Measurements from ENCODE around the gene TFF1.

The TFF1 gene

GRCh38 chr21:42340187-42341050 lies 25.9 kb downstream of the TFF1 start:
- DNase-seq: no peak

- DNase-seq: no peak
These were observed 27.3 kb downstream of the TFF1 start for GRCh38 chr21:42338729-42339715.

GRCh38 chr21:42337830-42338728 lies 28.3 kb downstream of the TFF1 start:
- peak; percentile 63 to 84 for DNase-seq

- DNase-seq: no peak
These were observed 29.1 kb downstream of the TFF1 start for GRCh38 chr21:42337276-42337675.

- no peak for DNase-seq
These were observed 30.3 kb downstream of the TFF1 start for GRCh38 chr21:42336054-42336453.

GRCh38 chr21:42332557-42333317 lies 33.6 kb downstream of the TFF1 start:
- no peak for DNase-seq

- DNase-seq: no peak
These were observed 34.7 kb downstream of the TFF1 start for GRCh38 chr21:42331660-42332059.

- DNase-seq: no peak
These were observed 35.7 kb downstream of the TFF1 start for GRCh38 chr21:42330380-42331371.

GRCh38 chr21:42324896-42325295 lies 41.4 kb downstream of the TFF1 start:
- DNase-seq: no peak

GRCh38 chr21:42321845-42322244 lies 44.5 kb downstream of the TFF1 start:
- DNase-seq: no peak

- no peak for DNase-seq
These were observed 45.1 kb downstream of the TFF1 start for GRCh38 chr21:42321231-42321630.

- DNase-seq: no peak
These were observed 45.5 kb downstream of the TFF1 start for GRCh38 chr21:42320791-42321190.

GRCh38 chr21:42319851-42320572 lies 46.3 kb downstream of the TFF1 start:
- no peak for DNase-seq

- DNase-seq: no peak
These were observed 47.0 kb downstream of the TFF1 start for GRCh38 chr21:42319376-42319775.

GRCh38 chr21:42317826-42318746 lies 48.2 kb downstream of the TFF1 start:
- DNase-seq: no peak

GRCh38 chr21:42317341-42317741 lies 49.0 kb downstream of the TFF1 start:
- DNase-seq: peak; percentile 68 to 83

- DNase-seq: peak in 1 of 2 experiments; percentile 68
These were observed 49.4 kb downstream of the TFF1 start for GRCh38 chr21:42316891-42317290.

- peak; percentile 82 to 90 for DNase-seq
These were observed 50.9 kb downstream of the TFF1 start, which contains the start of gene TFF3 for GRCh38 chr21:42315296-42315891. TSS of gene TFF3 (minus strand) at chr21:42315409. CDS start at chr21:42315374, 35 bp downstream.
